Keratinocyte (primary cell): ENCODE data around the gene SERTAD2. TPM values are rescaled to one million over a fixed set of nuclear protein-coding genes. Genes with fewer than 3 reads are reported as not detected.

Experiments used
- DNase-seq: peaks from one replicate; pipeline ENCODE4 v3.0.0-alpha.2; 2011; ENCODE audit warnings: low read depth, missing footprints, low spot score
- FAIRE-seq: peaks from 2 replicates; lab custom pipeline; 2011; peaks lifted over from hg19 to GRCh38; lab: Jason Lieb, UNC
- H2AFZ ChIP-seq: 2 replicates; pipeline ENCODE4 v1.6.0; 2012; ENCODE audit warnings: low read length, control low read depth, inconsistent platforms; ENCODE audit not compliant: control insufficient read depth
- H3K27ac ChIP-seq: 2 replicates; pipeline ENCODE4 v1.5.1; 2011; ENCODE audit warnings: low read length; ENCODE audit not compliant: control insufficient read depth, insufficient read depth
- H3K27me3 ChIP-seq: 3 replicates; pipeline ENCODE4 v1.6.0; 2011; ENCODE audit warnings: low read length; ENCODE audit not compliant: control insufficient read depth, insufficient read depth; ENCODE audit errors: extremely low read depth
- H3K36me3 ChIP-seq, 2 experiments: 2 replicates in 1 of 2; 3 replicates in 1 of 2; pipeline ENCODE4 v1.5.1; 2011; ENCODE audit warnings: low read length in 2 of 2, mild to moderate bottlenecking in 1 of 2; ENCODE audit not compliant: control insufficient read depth in 2 of 2, insufficient read depth in 2 of 2; ENCODE audit errors: extremely low read depth in 1 of 2
- H3K4me1 ChIP-seq: 3 replicates; pipeline ENCODE4 v1.5.1; 2011; ENCODE audit warnings: low read length; ENCODE audit not compliant: control insufficient read depth, insufficient read depth; ENCODE audit errors: extremely low read depth
- H3K4me2 ChIP-seq: 3 replicates; pipeline ENCODE4 v1.6.0; 2011; ENCODE audit warnings: low read depth, low read length; ENCODE audit not compliant: control insufficient read depth, insufficient read depth; ENCODE audit errors: extremely low read depth
- H3K4me3 ChIP-seq, 3 experiments: fragments of 200-600 bp in 1 of 3; sonication (generic) in 1 of 3; 2 replicates in 2 of 3; 3 replicates in 1 of 3; pipeline ENCODE4 v1.5.1; 2011 to 2016; ENCODE audit warnings: low read length in 3 of 3, mild to moderate bottlenecking in 3 of 3, control low read depth in 2 of 3, inconsistent platforms in 1 of 3, low read depth in 1 of 3, mixed read lengths in 1 of 3, mixed run types in 1 of 3, moderate library complexity in 1 of 3; ENCODE audit not compliant: control insufficient read depth in 2 of 3, insufficient read depth in 2 of 3; ENCODE audit errors: extremely low read depth in 1 of 3
- H3K79me2 ChIP-seq: 2 replicates; pipeline ENCODE4 v1.6.0; 2012; ENCODE audit warnings: low read length; ENCODE audit not compliant: control insufficient read depth, insufficient read depth
- H3K9ac ChIP-seq: 3 replicates; pipeline ENCODE4 v1.6.0; 2011; ENCODE audit warnings: low read length; ENCODE audit not compliant: control insufficient read depth, insufficient read depth; ENCODE audit errors: extremely low read depth
- H3K9me1 ChIP-seq: 3 replicates; pipeline ENCODE4 v1.6.0; 2011; ENCODE audit warnings: low read length; ENCODE audit not compliant: control insufficient read depth, insufficient read depth; ENCODE audit errors: extremely low read depth
- H3K9me3 ChIP-seq: 2 replicates; pipeline ENCODE4 v1.5.1; 2012; ENCODE audit warnings: low read depth, low read length; ENCODE audit not compliant: control insufficient read depth
- H4K20me1 ChIP-seq: 3 replicates; pipeline ENCODE4 v1.6.0; 2011; ENCODE audit warnings: low read length; ENCODE audit not compliant: control insufficient read depth, insufficient read depth; ENCODE audit errors: extremely low read depth
- CTCF ChIP-seq, 3 experiments: IDR thresholded peaks in 1 of 3; conservative IDR thresholded peaks in 1 of 3; optimal IDR thresholded peaks in 1 of 3; 2 replicates in 2 of 3; 3 replicates in 1 of 3; pipeline versions ENCODE3 to v1.5.1; 2011; ENCODE audit warnings: low read length in 3 of 3, mild to moderate bottlenecking in 3 of 3, moderate library complexity in 2 of 3, control low read depth in 1 of 3, inconsistent platforms in 1 of 3; ENCODE audit not compliant: insufficient read depth in 2 of 3; ENCODE audit errors: extremely low read depth in 1 of 3
- EZH2 ChIP-seq: IDR thresholded peaks from one replicate; pipeline ENCODE4 v1.6.1; 2012; ENCODE audit warnings: inconsistent platforms, mild to moderate bottlenecking, low read length, moderate library complexity
- dilution Hi-C: fragments of 300-500 bp; cut with MboI; formaldehyde crosslinking; loops from one replicate; pipeline ENCODE4 v1.7.0; 2020; ENCODE audit warnings: low sequenced_read_pairs; ENCODE audit not compliant: extremely low pct_ligation_motif_present
- polyA plus RNA-seq, 5 experiments: library from polyadenylated mRNA; depleted of rRNA in 3 of 5; stranded (reverse) in 3 of 5; stranded (forward) in 1 of 5; unstranded in 1 of 5; fragments of >200 nt; gene quantifications; 1 replicate in 1 of 5; 2 replicates in 3 of 5; 3 replicates in 1 of 5; pipeline versions ENCODE4 v1.2.1 to v1.2.3, GENCODE V29; 2011 to 2012; ENCODE audit warnings: missing spikeins in 2 of 5, low read depth in 1 of 5, low replicate concordance in 1 of 5

The SERTAD2 gene
- polyA plus RNA-seq, 1 donor (not counting 4 experiments of a cell fraction or from before 2014, with no cell fraction given) = 13.1 TPM

GRCh38 chr2:64605991-64606478 lies 47.7 kb downstream of the SERTAD2 start:
- no peaks in the 10 kb centered on the region for H4K20me1 ChIP-seq
- H3K4me2 ChIP-seq = peak overlapping the region; percentile 99
- H3K27me3 ChIP-seq = no peaks in the 10 kb centered on the region
- H3K4me1 ChIP-seq = peaks cover 40% of the 10 kb centered on the region
- peak overlapping the region; percentile 99 for H3K27ac ChIP-seq
- peak overlapping the region; percentile 91 for H3K9ac ChIP-seq
- no peaks in the 10 kb centered on the region for H3K36me3 ChIP-seq
- H3K9me1 ChIP-seq = no peaks in the 10 kb centered on the region
- H3K4me3 ChIP-seq = peak overlapping the region in 1 of 3 experiments; percentile 70
- no peak for TF ChIP-seq CTCF (optimal IDR thresholded peaks at IDR 0.05 in 1 of 3, IDR thresholded peaks at IDR 0.05 in 1 of 3, conservative IDR thresholded peaks at IDR 0.05 in 1 of 3; ENCODE audit: extremely low read depth in 1 of 3, insufficient read depth in 2 of 3, low read length in 3 of 3)
- no peak for TF ChIP-seq EZH2
- DNase-seq = no peak
- no peak for FAIRE-seq
- dilution Hi-C loops = no loop called here
- peaks cover 3% of the 10 kb centered on the region for H3K9me3 ChIP-seq
- peak overlapping the region; percentile 78 for H2AFZ ChIP-seq
- H3K79me2 ChIP-seq = no peaks in the 10 kb centered on the region

- no peak for FAIRE-seq
- Histone ChIP-seq H3K4me1 (peaks cover 40% of the 10 kb centered on the region), H3K36me3 (no peaks in the 10 kb centered on the region)
Observed at GRCh38 chr2:64605026-64605471, 48.7 kb downstream of the SERTAD2 start.

More at GRCh38 chr2:64605026-64605471, 48.7 kb downstream of the SERTAD2 start:
- Histone ChIP-seq H3K9me3 (peaks cover 3% of the 10 kb centered on the region), H2AFZ (no peak overlapping the region), H3K27me3 (no peaks in the 10 kb centered on the region), H3K79me2 (no peaks in the 10 kb centered on the region), H3K4me3 (no peak overlapping the region), H3K9ac (no peak overlapping the region), H4K20me1 (no peaks in the 10 kb centered on the region), H3K9me1 (no peaks in the 10 kb centered on the region), H3K4me2 (no peak overlapping the region), H3K27ac (peak overlapping the region; percentile 22)
- no peak for TF ChIP-seq EZH2
- TF ChIP-seq CTCF (optimal IDR thresholded peaks at IDR 0.05 in 1 of 3, IDR thresholded peaks at IDR 0.05 in 1 of 3, conservative IDR thresholded peaks at IDR 0.05 in 1 of 3; ENCODE audit: extremely low read depth in 1 of 3, insufficient read depth in 2 of 3, low read length in 3 of 3) = no peak
- DNase-seq = no peak
- dilution Hi-C loops = no loop called here
